ENCODE measurements around the gene FDXR.

FDXR gene

DNA sequence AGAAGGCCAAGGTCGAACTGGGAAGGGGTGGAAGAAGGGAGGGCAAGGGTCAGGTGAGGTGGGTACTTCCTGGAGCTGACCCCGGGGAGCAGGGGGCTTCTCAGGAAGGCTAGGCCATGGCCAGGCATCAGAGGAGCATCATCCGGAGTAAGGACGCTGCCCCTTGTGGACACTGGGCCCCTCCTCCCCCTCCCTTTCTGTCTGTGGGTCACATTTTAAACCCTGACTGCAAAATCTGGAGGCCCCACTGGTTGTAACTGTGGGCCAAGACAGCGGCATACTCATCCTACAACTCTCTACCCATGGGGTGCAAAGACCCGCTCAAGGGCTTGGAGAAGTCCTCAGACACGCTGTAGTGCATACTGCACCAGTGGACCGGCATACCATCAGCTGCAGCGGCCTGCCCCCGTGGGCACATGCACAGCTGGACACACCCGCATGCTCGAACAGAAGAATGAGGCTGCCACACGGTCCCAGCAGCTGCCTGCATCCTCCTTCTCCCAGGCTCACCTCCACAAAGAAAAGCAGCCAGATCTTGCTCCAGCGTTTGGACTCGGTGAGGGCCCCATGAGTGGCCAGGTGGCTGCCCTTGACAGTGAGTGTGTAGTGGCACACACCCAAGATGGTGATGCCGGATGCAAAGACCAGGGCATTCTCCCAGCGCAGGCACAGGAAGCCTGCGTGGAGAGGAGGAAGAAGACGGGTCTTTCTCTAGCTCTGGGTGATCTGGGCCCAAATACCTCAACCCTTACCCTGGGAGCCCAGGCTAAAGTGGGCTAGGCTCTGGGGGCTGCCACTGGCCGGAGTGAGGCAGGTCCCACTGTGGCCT lies 19.4 kb upstream of the FDXR start:
- no peaks in the 10 kb centered on the region for H3K9me3 ChIP-seq (replicated peaks; ENCODE audit: insufficient read depth, low read length)
- no peak overlapping the region for H3K4me3 ChIP-seq (ENCODE audit: low read length)
- H3K4me1 ChIP-seq (ENCODE audit: low read length), result no peaks in the 10 kb centered on the region
- H4K20me1 ChIP-seq (ENCODE audit: insufficient read depth, low read length), result no peaks in the 10 kb centered on the region
- H3K27ac ChIP-seq (ENCODE audit: low read length), result no peak overlapping the region
- no peaks in the 10 kb centered on the region for H3K36me3 ChIP-seq (replicated peaks; ENCODE audit: insufficient read depth, low read length)
- no peak for DNase-seq
- H2AFZ ChIP-seq (ENCODE audit: low read length), result no peak overlapping the region
- peaks cover 98% of the 10 kb centered on the region for H3K27me3 ChIP-seq (replicated peaks; ENCODE audit: insufficient read depth, low read length)
- no peak for TF ChIP-seq EZH2phosphoT487 (IDR thresholded peaks at IDR 0.05; ENCODE audit: low read length)
- TF ChIP-seq EZH2 (optimal IDR thresholded peaks at IDR 0.05; ENCODE audit: low read depth, low read length), result no peak
- TF ChIP-seq, protein P1, sequence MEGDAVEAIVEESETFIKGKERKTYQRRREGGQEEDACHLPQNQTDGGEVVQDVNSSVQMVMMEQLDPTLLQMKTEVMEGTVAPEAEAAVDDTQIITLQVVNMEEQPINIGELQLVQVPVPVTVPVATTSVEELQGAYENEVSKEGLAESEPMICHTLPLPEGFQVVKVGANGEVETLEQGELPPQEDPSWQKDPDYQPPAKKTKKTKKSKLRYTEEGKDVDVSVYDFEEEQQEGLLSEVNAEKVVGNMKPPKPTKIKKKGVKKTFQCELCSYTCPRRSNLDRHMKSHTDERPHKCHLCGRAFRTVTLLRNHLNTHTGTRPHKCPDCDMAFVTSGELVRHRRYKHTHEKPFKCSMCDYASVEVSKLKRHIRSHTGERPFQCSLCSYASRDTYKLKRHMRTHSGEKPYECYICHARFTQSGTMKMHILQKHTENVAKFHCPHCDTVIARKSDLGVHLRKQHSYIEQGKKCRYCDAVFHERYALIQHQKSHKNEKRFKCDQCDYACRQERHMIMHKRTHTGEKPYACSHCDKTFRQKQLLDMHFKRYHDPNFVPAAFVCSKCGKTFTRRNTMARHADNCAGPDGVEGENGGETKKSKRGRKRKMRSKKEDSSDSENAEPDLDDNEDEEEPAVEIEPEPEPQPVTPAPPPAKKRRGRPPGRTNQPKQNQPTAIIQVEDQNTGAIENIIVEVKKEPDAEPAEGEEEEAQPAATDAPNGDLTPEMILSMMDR (IDR thresholded peaks at IDR 0.05; ENCODE audit: low read length), result no peak
- H3K4me2 ChIP-seq (ENCODE audit: low read depth, low read length), result no peak overlapping the region
- no peaks in the 10 kb centered on the region for H3K9me2 ChIP-seq (replicated peaks; ENCODE audit: insufficient read depth, low read length)
- H3K79me2 ChIP-seq (ENCODE audit: low read length), result no peaks in the 10 kb centered on the region
- H3K9ac ChIP-seq (ENCODE audit: low read length), result no peak overlapping the region
- no peaks in the 10 kb centered on the region for H3F3A ChIP-seq (ENCODE audit: insufficient read depth, low read length)

DNA sequence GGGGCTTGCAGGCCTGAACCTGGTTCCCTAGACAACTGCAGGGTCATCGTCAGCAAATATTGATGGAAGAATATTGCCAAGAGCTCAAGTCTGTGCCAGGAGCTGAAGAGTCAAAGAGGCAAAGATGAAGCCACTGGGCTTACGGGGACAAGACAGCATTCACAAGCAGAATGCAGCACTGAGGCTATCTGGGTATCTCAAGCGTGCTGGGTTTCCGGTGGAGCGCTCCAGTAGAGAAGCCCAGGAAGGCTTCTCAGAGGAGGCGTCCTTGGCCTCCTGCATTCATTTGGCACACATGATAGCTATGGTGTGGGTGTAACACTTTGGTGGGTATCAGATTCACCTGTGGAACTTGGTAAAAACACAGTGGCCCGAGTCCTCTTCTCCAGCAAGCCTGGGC lies 17.8 kb upstream of the FDXR start:
- H3K36me3 ChIP-seq (replicated peaks; ENCODE audit: insufficient read depth, low read length), result no peaks in the 10 kb centered on the region
- TF ChIP-seq, protein P1 (IDR thresholded peaks at IDR 0.05; ENCODE audit: low read length), result no peak
- no peak for TF ChIP-seq EZH2 (optimal IDR thresholded peaks at IDR 0.05; ENCODE audit: low read depth, low read length)
- no peak for TF ChIP-seq EZH2phosphoT487 (IDR thresholded peaks at IDR 0.05; ENCODE audit: low read length)
- H3K9me2 ChIP-seq (replicated peaks; ENCODE audit: insufficient read depth, low read length), result no peaks in the 10 kb centered on the region
- H3K4me1 ChIP-seq (ENCODE audit: low read length), result no peaks in the 10 kb centered on the region
- H4K20me1 ChIP-seq (ENCODE audit: insufficient read depth, low read length), result no peaks in the 10 kb centered on the region
- no peak overlapping the region for H3K4me2 ChIP-seq (ENCODE audit: low read depth, low read length)
- no peaks in the 10 kb centered on the region for H3F3A ChIP-seq (ENCODE audit: insufficient read depth, low read length)
- no peaks in the 10 kb centered on the region for H3K79me2 ChIP-seq (ENCODE audit: low read length)
- H3K9ac ChIP-seq (ENCODE audit: low read length), result no peak overlapping the region
- H3K27me3 ChIP-seq (replicated peaks; ENCODE audit: insufficient read depth, low read length), result peaks cover 94% of the 10 kb centered on the region
- no peak overlapping the region for H3K4me3 ChIP-seq (ENCODE audit: low read length)
- H2AFZ ChIP-seq (ENCODE audit: low read length), result no peak overlapping the region
- H3K27ac ChIP-seq (ENCODE audit: low read length), result no peak overlapping the region
- H3K9me3 ChIP-seq (replicated peaks; ENCODE audit: insufficient read depth, low read length), result no peaks in the 10 kb centered on the region
- no peak for DNase-seq

DNA sequence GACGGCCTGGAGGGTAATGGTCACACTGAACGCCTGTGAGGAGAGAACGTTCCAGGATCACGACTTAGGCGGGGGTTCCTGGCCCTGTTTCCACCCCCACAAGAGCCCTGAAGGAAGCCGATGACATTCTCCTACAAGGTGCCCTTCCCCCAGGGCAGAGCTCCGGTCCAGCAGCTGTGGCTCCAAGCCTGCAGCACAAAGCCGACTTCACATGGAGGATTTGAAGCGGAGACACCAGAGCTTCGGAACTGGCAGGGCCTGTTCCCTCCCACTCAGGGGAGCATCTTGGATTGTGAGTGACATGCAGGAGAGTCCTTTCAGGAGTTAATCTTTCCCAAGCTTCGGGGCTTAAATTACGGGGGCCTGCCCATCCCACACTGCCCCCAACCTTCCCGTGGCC lies 15.7 kb upstream of the FDXR start:
- Histone ChIP-seq H3K9me2 (replicated peaks; ENCODE audit: insufficient read depth, low read length) (no peaks in the 10 kb centered on the region), H3K27ac (ENCODE audit: low read length) (no peak overlapping the region), H3K27me3 (replicated peaks; ENCODE audit: insufficient read depth, low read length) (peaks cover 94% of the 10 kb centered on the region), H3F3A (ENCODE audit: insufficient read depth, low read length) (no peaks in the 10 kb centered on the region), H3K4me2 (ENCODE audit: low read depth, low read length) (no peak overlapping the region), H2AFZ (ENCODE audit: low read length) (no peak overlapping the region), H3K4me1 (ENCODE audit: low read length) (no peaks in the 10 kb centered on the region), H3K36me3 (replicated peaks; ENCODE audit: insufficient read depth, low read length) (no peaks in the 10 kb centered on the region), H3K4me3 (ENCODE audit: low read length) (no peak overlapping the region), H4K20me1 (ENCODE audit: insufficient read depth, low read length) (no peaks in the 10 kb centered on the region), H3K9ac (ENCODE audit: low read length) (no peak overlapping the region), H3K9me3 (replicated peaks; ENCODE audit: insufficient read depth, low read length) (no peaks in the 10 kb centered on the region), H3K79me2 (ENCODE audit: low read length) (no peaks in the 10 kb centered on the region)
- peak; percentile 22 for TF ChIP-seq EZH2 (optimal IDR thresholded peaks at IDR 0.05; ENCODE audit: low read depth, low read length)
- TF ChIP-seq, protein P1 (IDR thresholded peaks at IDR 0.05; ENCODE audit: low read length), result no peak
- no peak for DNase-seq

All from MM.1S (cell line).